Measurements from ENCODE around the gene C1orf167. TPM values are rescaled to one million over a fixed set of nuclear protein-coding genes. Genes with fewer than 3 reads are reported as not detected.

C1orf167 gene
- total RNA-seq, 1 donor: 0.36 TPM

- H3K4me3 ChIP-seq (ENCODE audit: low read depth, low read length): no peak overlapping the region
- no peak for DNase-seq (ENCODE audit: low read depth)
- TF ChIP-seq CTCF (IDR thresholded peaks at IDR 0.05; ENCODE audit: insufficient read depth, low read length): no peak
These were observed 7.3 kb downstream of the C1orf167 start for GRCh38 chr1:11769274-11769673.

GRCh38 chr1:11770011-11770410 is 8.0 kb downstream of the C1orf167 start:
- H3K4me3 ChIP-seq (ENCODE audit: low read depth, low read length): no peak overlapping the region
- TF ChIP-seq CTCF (IDR thresholded peaks at IDR 0.05; ENCODE audit: insufficient read depth, low read length): no peak
- no peak for DNase-seq (ENCODE audit: low read depth)

DNA sequence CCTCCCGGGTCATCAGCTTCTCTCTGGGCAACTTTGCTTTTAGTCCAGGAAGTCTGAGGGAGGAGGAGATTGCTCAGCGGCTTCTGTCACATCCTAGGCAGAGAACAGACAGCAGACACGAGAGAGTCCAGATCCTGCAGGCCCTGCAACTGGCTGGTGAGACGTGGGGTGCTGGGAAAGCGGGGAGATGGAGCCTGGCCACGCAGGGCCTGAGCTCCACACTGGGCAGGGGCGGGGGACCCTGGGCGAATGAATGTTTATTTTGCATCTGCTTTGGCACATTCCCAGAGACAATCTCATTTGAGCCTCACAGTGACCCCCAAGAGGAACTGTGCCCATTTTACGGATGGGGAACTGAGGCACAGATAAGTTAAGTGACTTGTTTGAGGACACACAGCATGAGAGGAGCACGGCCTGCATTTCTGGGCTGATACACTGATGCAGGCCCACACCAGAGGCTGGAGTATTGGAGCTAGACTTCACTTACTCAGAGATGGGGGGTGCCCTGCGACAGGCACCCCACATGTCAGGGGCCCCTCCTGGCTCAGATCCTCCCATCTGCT is 9.6 kb downstream of the C1orf167 start:
- H3K4me3 ChIP-seq (ENCODE audit: low read depth, low read length): no peak overlapping the region
- DNase-seq (ENCODE audit: low read depth): no peak
- no peak for TF ChIP-seq CTCF (IDR thresholded peaks at IDR 0.05; ENCODE audit: insufficient read depth, low read length)

- TF ChIP-seq CTCF (IDR thresholded peaks at IDR 0.05; ENCODE audit: insufficient read depth, low read length): no peak
- DNase-seq (ENCODE audit: low read depth): no peak
- H3K4me3 ChIP-seq (ENCODE audit: low read depth, low read length): no peak overlapping the region
These were observed 10.5 kb downstream of the C1orf167 start for GRCh38 chr1:11772458-11772857.

- no peak overlapping the region for H3K4me3 ChIP-seq (ENCODE audit: low read depth, low read length)
- no peak for TF ChIP-seq CTCF (IDR thresholded peaks at IDR 0.05; ENCODE audit: insufficient read depth, low read length)
- DNase-seq (ENCODE audit: low read depth): no peak
These were observed 12.8 kb downstream of the C1orf167 start for GRCh38 chr1:11774753-11775152.

DNA sequence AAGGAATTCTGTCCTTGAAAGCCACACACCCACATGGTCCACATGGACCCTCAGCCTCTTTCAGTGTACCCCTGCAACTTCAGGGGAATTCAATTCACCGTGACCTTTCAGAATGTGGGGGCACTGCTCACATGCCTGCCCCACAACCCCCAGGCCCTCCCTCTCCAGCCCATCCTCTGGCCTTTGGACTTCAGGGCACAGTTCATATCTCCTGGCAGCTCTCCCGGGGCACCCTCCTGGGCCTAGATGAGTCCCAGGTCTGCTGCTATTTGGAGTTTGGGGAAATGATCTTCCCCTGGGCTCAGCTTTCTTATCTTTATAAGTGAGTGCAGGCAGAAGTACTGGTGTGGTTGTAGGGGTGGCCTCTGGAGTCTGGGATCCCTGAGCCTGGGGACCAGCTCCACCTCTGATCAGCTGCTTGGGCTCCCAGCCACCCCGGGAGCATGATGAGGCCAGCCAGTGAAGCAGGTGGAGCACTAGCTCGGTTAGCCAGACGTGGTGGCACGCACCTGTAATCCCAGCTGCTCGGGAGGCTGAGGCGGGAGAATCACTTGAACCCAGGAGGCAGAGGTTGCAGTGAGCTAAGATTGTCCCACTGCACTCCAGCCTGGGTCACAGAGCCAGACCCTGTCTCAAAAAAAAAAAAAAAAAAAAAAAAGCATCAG is 15.8 kb downstream of the C1orf167 start:
- TF ChIP-seq CTCF (IDR thresholded peaks at IDR 0.05; ENCODE audit: insufficient read depth, low read length): no peak
- no peak overlapping the region for H3K4me3 ChIP-seq (ENCODE audit: low read depth, low read length)
- DNase-seq (ENCODE audit: low read depth): no peak

DNA sequence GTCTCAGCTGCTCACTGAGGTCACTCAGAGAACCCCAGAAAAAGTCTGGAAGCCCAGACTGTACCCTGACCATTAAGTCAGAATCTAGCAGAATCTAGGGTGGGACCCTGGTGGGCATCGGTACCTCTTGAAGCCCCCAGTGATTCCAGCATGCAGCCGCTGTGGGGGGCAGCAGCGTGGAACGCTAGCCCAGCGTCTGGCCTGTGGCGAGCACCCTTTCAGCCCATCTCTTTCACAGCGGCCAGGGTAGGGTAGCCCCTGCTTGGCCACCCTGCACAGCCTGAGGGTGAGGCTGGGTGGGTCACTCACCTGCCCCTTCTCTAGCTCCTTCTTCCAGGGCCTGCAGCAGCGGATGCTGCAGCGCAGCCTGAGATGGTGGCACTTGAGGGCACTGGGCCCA is 16.3 kb downstream of the C1orf167 start:
- no peak for TF ChIP-seq CTCF (IDR thresholded peaks at IDR 0.05; ENCODE audit: insufficient read depth, low read length)
- no peak for DNase-seq (ENCODE audit: low read depth)
- H3K4me3 ChIP-seq (ENCODE audit: low read depth, low read length): no peak overlapping the region
